Measurements from ENCODE around the gene FANCL.
"Not testable (repeated sequence)": the region's sequence is repeated elsewhere in the genome, so short reads cannot be mapped to it uniquely, and the experiment has no call there.

Gene FANCL

DNA sequence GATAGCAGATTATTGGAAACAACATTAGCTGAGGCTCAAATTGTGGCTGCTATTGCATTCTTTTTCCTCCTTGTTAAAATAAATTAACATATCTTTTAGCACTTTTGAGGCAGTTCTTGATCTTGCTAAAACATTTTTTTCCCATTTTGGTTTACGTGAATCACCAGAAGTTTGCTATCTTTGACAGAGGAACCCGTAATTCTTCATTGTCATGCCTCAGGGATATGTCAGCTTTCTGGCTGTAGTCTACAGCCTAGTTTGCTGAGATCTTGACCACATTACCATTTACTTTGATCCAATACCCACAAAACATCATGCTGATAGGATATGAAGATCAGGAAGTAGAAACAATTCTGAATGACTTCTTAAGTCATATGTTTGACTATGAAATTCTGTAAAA lies 25.1 kb upstream of the FANCL start:
- Histone ChIP-seq H3K36me3 (no peaks in the 10 kb centered on the region), H3K9me3 (no peaks in the 10 kb centered on the region), H3K27me3 (no peaks in the 10 kb centered on the region), H3K4me1 (no peaks in the 10 kb centered on the region), H3K4me3 (ENCODE audit: low read depth, low read length) (no peak overlapping the region)
- DNase-seq: no peak
- TF ChIP-seq, protein P1, sequence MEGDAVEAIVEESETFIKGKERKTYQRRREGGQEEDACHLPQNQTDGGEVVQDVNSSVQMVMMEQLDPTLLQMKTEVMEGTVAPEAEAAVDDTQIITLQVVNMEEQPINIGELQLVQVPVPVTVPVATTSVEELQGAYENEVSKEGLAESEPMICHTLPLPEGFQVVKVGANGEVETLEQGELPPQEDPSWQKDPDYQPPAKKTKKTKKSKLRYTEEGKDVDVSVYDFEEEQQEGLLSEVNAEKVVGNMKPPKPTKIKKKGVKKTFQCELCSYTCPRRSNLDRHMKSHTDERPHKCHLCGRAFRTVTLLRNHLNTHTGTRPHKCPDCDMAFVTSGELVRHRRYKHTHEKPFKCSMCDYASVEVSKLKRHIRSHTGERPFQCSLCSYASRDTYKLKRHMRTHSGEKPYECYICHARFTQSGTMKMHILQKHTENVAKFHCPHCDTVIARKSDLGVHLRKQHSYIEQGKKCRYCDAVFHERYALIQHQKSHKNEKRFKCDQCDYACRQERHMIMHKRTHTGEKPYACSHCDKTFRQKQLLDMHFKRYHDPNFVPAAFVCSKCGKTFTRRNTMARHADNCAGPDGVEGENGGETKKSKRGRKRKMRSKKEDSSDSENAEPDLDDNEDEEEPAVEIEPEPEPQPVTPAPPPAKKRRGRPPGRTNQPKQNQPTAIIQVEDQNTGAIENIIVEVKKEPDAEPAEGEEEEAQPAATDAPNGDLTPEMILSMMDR (IDR thresholded peaks at IDR 0.05; ENCODE audit: low read depth, low read length): no peak

DNA sequence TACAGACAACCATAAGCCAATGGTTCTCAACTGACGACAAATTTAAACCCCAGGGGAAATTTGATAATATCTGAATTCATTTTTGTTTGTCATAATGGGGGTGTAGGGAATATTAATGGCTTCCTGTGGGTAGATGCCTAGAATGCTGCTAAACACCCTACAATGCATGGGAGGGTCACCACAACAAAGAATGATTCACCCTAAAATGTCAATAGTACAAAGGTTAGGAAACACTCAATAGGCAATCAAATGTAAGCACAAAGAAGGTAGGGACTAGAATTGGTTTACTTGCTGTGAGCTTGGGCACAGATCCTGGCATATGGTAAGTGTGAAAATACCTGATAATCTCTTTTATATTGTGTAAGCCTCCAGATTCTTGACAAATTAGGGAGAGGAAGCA lies 20.1 kb upstream of the FANCL start:
- Histone ChIP-seq H3K9me3 (no peaks in the 10 kb centered on the region), H3K4me1 (no peaks in the 10 kb centered on the region), H3K4me3 (ENCODE audit: low read depth, low read length) (no peak overlapping the region), H3K27me3 (no peaks in the 10 kb centered on the region), H3K36me3 (no peaks in the 10 kb centered on the region)
- no peak for DNase-seq
- TF ChIP-seq, protein P1 (IDR thresholded peaks at IDR 0.05; ENCODE audit: low read depth, low read length): no peak

DNA sequence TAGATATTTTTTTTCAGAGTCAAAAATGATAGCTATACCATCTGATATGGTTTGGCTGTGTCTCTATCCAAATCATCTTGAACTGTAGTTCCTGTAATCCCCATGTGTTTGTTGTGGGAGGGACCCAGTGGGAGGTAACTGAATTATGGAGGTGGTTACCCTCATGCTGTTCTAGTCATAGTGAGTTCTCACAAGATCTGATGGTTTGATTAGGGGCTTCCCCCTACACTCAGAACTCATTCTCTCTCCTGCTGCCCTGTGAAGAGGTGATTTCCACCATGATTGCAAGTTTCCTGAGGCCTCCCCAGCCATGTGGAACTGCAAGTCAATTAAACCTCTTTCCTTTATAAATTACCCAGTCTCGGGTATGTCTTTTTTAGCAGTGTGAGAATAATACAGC lies 17.3 kb upstream of the FANCL start:
- H3K36me3 ChIP-seq; DNase-seq; H3K27me3 ChIP-seq; H3K9me3 ChIP-seq; H3K4me1 ChIP-seq; H3K4me3 ChIP-seq (ENCODE audit: low read depth, low read length): not testable (repeated sequence)

DNA sequence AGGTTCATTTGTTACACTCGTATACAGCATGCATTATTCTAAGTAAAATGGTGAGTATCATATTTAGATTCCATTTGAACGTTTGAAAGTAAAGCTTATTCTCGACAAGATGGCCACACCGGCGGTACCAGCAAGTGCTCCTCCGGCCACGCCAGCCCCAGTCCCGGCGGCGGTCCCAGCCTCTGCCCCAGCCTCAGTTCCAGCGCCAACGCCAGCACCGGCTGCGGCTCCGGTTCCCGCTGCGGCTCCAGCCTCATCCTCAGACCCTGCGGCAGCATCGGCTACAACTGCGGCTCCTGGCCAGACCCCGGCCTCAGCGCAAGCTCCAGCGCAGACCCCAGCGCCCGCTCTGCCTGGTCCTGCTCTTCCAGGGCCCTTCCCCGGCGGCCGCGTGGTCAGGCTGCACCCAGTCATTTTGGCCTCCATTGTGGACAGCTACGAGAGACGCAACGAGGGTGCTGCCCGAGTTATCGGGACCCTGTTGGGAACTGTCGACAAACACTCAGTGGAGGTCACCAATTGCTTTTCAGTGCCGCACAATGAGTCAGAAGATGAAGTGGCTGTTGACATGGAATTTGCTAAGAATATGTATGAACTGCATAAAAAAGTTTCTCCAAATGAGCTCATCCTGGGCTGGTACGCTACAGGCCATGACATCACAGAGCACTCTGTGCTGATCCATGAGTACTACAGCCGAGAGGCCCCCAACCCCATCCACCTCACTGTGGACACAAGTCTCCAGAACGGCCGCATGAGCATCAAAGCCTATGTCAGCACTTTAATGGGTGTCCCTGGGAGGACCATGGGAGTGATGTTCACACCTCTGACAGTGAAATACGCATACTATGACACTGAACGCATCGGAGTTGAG lies 10.4 kb upstream of the FANCL start:
- H3K27me3 ChIP-seq; H3K4me1 ChIP-seq; DNase-seq; H3K4me3 ChIP-seq (ENCODE audit: low read depth, low read length); H3K36me3 ChIP-seq; H3K9me3 ChIP-seq: not testable (repeated sequence)

DNA sequence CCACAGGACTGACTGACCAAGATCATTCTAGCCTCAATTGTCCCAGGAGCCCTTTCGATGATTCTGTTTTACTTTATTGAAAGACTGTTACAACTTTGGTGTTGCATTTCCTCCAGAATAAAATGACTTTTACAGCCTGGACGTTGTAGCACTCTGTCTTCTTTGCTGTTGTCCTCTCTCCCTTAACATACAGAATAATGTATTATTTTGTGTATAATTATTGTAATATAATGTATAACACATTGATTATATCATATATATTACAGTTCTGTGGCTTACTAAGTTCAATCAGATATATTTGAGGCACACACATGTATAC lies 380 bp upstream of the FANCL start:
- Histone ChIP-seq H3K36me3 (no peaks in the 10 kb centered on the region), H3K9me3 (no peaks in the 10 kb centered on the region), H3K27me3 (no peaks in the 10 kb centered on the region), H3K4me1 (peaks cover 3% of the 10 kb centered on the region; the same call in 1 of the 2 replicates), H3K4me3 (ENCODE audit: low read depth, low read length) (peak overlapping the region; percentile 80)
- DNase-seq: no peak
- TF ChIP-seq, protein P1 (IDR thresholded peaks at IDR 0.05; ENCODE audit: low read depth, low read length): no peak

DNA sequence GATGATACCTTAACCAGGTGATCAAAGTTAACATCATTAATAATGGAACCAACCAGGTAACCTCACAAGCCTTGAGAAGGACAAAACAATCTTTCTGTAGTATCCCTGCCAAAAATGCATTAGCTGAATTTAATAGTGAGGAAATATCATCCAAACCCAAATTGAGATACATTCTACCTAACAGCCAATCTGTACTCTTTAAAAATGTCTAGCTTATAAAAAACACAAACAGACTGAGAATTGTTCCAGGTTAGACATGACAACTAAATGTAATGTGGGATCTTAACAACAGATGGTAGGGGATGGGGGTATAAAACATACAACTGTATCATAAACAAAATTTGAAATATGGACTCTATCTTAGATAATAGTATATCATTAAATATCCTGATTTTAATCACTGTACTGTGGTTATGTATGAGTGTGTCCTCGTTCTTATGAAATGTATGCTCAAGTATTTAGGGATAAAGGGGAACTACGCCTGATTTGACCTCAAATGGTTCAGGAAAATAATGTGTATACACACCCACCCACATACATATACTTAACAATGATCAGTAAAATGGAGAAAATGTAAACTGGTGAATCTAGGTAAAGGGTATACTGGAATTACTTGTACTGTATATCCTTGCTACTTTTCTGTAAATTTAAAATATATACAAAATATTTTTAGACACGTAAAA lies 1.7 kb downstream of the FANCL start:
- Histone ChIP-seq H3K9me3 (no peaks in the 10 kb centered on the region), H3K36me3 (no peaks in the 10 kb centered on the region), H3K4me1 (peaks cover 3% of the 10 kb centered on the region; the same call in 1 of the 2 replicates), H3K27me3 (no peaks in the 10 kb centered on the region), H3K4me3 (ENCODE audit: low read depth, low read length) (no peak overlapping the region)
- no peak for DNase-seq
- TF ChIP-seq, protein P1 (IDR thresholded peaks at IDR 0.05; ENCODE audit: low read depth, low read length): no peak

DNA sequence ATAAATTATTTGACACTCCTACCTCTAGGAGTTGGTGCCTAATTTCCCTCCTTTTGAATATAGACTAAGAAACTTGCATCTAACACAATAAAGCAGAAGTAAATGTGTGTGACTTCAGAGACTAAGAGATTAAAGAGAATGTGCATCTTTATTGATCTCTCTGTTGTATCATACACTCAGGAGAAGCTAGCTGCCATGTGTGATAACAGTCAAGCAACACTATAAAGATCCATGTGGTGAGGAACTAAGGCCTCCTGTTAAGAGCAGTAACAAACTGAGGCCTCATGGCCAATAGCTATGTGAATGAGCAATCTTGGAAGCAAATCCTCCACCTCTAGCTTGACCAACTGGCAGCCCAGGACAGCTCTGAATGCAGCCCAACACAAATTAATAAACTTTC lies 3.4 kb downstream of the FANCL start:
- Histone ChIP-seq H3K36me3 (no peaks in the 10 kb centered on the region), H3K4me1 (peaks cover 3% of the 10 kb centered on the region; the same call in 1 of the 2 replicates), H3K4me3 (ENCODE audit: low read depth, low read length) (no peak overlapping the region), H3K27me3 (no peaks in the 10 kb centered on the region), H3K9me3 (no peaks in the 10 kb centered on the region)
- DNase-seq: no peak
- TF ChIP-seq, protein P1 (IDR thresholded peaks at IDR 0.05; ENCODE audit: low read depth, low read length): no peak

All from BE2C (cell line).